SKM-1 (cell line): ENCODE measurements around the gene NELFB.

ENCODE experiments used
- DNase-seq: peaks from one replicate; lab custom pipeline; 2025; ENCODE audit not compliant: unreplicated experiment; lab: John Stamatoyannopoulos, UW

Gene NELFB

DNA sequence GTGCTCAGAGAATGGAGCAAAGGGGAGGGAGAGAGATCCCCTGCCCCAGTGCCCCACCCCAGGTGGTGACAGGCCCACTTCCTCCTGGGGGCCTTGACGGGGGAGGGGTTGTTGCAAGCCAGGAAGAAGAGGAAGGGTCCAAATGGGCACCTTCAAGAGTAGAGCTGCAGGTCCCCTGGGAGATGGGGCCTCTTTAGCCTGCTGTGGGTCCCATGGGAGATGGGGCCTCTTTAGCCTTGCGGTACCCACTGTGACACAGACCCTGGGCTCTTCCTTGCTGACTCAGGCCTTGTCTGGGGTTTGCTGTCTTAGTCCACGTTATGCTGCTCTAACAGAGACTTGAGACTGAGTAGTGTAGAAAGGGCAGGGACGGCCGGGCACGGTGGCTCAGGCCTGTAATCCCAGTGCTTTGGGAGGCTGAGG, 12.8 kb downstream of the NELFB start:
- no peak for DNase-seq

DNA sequence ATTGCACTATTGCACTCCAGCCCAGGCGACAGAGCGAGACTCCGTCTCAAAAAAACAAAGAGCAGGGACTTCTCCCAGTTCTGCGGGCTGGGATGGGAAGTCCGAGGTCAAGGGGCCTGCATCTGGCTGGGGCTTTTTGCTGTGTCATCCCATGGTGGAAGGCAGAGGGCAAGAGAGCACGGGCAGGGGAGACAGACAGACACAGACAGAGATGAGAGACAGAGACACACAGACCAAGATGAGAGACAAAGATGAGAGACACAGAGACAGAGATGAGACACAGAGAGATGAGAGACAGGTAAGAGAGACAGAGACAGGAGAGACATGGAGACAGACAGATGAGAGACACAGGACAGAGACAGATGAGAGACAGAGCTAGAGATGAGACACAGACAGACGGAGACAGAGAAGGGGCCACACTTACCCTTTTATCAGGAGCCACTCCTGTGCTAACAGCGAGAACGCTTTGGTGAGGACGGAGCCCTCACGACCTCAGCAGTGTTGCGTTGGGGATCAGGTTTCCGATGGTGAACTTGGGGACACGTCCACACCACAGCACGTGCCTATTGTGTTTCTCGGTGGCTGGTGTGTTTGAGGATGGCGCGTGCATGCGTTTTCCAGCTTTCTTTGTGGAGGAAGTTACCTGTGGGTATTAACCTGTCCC, 13.5 kb downstream of the NELFB start:
- DNase-seq = no peak

DNA sequence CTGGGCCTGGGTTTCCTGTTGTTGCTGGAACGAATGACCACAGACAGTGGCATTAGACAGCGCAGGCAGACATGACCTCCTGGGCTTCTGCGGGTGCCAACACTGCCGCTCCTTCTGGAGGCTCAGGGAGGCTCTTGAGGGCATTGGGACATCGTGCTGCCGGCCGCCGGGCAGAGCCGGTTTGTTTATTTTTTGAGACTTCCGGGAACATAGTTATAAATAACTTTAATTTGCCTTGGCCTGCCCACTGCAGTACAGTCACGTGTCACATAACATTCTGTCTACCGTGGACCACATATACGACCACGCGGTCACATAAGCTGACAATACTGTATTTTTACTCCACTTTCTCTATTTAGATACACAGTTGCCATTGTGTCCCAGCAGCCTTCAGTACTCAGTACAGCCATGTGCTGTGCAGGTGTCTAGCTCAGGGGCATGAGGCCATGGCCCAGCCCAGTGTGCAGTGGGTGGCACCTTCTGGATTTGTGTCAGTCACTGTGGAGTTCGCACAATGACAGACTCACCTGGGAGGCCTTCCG, 14.2 kb downstream of the NELFB start:
- no peak for DNase-seq

DNA sequence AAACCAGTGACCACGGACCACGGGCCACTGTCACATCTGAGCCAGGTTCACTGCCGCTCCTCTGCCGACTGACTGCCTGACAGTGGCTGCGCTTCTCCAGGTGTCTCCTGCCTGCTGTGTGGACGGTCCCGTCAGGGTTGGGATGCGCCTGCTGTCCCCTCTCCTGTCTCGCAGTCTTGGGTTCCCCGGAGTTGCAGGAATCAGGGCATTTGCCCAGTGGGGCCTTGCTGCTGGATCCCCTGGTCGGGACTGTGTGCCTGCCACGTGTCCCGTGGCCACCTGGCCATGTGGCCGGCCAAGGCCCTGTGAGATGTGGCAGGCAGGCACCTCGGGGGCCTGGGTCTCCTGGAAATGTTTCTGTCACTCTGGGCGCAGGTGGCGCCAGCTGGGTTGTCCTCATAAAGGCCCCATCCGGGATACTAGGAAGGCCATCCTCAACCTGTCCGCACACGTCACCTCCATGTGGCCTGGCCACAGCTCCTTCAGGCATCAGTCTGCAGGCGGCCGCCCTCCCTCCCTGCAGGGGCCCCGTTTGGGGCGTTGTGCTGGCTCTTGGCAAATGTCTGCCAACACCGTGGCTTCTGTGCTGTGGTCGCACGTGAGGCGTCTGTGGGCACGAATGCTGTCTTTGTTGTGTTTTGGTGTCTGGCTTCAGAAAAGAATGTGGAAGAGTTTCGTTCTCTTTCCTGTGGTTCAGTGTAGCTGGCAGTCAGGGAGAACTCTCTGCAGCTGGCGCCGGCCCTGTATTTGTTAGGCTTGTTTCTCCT, 16.0 kb downstream of the NELFB start:
- DNase-seq = no peak

DNA sequence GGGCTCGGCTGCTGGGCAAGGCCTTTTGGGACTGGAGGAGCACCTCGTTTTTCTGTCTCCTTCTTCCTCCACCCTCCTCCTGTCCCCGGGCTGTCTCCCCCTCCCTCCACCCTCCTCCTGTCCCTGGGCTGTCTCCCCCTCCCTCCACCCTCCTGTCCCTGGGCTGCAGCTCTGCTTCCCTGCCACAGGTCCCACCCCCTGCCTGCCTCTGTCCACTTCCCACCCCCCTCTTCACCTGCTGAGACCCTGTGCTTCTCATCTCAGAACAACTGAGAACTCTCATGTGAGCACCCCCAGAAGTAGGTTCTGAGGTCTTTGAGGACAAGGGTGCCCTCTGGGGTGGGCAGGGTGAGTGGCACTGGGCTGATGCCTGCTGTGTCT, 16.6 kb downstream of the NELFB start:
- DNase-seq = no peak

DNA sequence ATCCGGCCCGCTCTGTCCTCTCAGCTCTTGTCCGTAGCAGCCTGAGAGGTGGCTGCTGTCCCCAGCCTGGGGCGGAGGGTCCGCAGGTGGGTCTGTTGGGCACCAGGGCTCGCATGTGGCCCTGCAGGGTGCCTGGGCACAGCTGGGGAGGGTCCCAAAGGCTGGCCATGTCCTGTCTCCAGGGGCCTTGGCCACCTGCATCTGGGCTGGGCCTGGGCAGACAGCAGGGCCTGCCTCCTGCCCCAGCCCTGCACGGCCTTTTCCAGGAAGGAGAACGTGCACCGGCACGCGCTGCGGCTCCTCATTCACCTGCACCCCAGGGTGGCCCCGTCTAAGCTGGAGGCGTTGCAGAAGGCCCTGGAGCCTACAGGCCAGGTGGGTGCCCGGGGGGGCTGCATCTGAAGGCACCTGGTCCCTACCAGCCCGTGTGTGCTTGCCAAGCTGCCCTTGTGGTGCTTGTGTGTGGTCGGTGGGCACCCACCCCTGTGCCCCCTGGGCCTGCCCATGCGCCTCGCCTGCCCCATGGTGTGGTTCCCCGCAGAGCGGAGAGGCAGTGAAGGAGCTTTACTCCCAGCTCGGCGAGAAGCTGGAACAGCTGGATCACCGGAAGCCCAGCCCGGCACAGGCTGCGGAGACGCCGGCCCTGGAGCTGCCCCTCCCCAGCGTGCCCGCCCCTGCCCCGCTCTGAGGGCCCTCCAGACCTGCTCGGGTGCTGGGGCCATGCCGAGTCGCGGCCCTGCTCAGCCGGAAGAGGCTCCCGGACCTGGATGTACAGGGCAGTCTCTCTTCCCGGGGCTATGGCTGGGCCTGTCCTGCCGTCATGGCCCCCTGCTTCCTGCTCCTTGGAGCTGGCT, 17.3 kb downstream of the NELFB start:
- no peak for DNase-seq

DNA sequence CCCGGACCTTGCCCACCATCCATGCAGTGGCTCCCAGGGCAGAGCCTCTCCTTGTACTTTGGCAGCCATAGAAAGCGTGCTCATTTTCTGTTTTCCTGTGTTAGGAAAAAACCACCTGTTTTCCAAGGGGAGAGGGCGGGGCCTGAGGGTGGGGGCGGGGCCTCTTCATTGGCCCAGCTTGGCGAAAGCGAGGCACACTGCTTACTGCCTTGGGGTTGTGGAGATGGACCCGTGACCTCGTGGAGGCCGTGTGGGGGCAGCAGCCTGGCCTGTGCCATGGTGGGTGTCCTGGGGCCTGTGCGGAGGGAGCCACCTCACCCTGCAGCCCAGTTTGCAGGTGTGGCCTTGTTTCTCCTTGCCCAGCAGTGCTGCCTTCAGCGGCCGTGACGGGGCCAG, 18.0 kb downstream of the NELFB start:
- no peak for DNase-seq

DNA sequence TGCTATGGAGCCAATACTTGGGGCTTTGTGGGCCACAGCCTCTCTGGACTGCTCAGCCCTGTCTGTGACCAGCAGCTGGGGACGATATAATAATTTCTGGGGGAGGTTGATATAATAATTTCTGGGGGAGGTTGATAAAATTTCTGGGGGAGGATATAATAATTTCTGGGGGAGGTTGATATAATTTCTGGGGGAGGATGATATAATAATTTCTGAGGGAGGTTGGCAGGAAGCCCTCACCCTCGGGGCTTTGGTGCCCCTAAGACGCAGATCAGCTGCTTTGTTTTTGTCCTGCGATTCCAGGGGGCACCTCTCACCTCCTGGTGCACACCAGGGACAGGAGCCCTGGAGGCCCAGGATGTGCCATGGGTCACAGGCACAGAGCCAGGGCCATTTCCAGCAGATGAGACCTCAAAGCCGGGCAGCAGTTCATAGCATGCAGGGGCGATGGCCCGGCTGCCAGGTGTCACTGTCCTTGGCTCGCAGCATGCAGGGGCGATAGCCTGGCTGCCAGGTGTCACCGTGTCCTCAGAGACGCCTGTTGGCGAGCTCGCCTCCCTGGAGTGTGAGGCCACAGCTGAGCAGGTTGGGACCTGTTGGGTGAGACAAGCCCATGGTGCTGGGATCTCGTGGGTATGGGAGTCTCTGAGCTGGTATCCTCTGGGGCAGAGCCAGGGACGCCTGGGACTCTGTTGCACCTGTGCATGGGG, 18.6 kb downstream of the NELFB start:
- DNase-seq = no peak

DNA sequence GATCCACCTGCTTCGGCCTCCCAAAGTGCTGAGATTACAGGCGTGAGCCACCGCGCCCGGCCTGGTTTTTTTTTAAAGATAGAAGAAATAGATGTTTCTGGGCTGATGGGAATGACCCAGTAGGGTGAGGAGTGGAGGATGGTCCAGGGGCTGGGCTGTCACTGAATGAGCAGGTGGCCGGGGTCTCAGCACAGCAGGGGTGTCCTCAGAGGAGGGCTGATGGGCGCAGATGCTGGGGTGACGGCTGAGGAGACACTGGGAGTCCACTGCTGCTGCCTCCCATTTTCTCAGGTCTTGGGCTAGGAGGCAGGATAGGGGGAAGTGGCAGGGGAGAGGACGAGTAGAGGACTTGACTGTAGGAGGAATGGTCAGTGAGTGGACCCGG, 20.1 kb downstream of the NELFB start:
- no peak for DNase-seq

DNA sequence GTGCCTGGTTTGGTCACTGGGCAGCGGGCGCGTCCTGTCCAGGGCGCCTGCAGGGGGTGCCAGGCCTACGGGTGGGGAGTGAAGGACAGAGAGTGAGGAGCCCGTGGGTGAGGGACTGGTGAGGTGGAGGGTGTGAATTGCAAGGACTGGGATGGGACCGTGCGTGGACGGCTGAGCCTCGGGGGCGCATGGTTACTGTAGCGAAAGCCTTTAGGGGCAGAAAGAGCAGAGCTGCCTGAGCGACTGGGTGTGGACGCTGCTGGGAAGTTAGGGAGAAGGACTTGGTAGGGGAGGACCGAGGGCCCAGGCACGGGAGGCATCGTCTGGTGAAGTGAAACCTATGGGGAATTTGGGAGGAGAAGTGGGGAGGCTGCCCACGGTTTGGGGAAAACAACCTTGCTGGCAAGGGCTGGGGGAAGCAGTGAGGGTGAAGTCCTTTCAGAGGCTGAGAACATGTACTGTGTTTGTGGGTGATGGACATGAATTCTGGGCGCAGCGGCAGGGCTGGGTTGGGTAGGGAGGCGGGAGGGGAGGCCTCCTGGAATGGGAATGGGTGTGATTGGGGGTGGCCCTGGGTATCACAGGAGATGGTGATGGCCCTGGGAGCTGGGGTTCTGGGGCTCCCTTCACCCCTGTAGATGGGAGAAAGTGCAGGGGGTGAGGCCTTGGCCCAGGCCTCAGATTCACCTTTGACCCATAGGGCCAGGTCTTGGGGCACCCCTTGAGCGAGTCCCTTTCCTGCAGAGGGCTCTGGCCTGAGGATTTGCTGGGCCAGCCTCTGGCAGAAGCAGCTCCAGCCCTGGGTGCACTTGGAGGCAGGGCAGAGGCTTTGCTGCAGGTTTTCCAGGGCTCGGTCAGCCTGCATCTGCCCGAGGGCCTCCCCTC, 20.7 kb downstream of the NELFB start:
- no peak for DNase-seq

DNA sequence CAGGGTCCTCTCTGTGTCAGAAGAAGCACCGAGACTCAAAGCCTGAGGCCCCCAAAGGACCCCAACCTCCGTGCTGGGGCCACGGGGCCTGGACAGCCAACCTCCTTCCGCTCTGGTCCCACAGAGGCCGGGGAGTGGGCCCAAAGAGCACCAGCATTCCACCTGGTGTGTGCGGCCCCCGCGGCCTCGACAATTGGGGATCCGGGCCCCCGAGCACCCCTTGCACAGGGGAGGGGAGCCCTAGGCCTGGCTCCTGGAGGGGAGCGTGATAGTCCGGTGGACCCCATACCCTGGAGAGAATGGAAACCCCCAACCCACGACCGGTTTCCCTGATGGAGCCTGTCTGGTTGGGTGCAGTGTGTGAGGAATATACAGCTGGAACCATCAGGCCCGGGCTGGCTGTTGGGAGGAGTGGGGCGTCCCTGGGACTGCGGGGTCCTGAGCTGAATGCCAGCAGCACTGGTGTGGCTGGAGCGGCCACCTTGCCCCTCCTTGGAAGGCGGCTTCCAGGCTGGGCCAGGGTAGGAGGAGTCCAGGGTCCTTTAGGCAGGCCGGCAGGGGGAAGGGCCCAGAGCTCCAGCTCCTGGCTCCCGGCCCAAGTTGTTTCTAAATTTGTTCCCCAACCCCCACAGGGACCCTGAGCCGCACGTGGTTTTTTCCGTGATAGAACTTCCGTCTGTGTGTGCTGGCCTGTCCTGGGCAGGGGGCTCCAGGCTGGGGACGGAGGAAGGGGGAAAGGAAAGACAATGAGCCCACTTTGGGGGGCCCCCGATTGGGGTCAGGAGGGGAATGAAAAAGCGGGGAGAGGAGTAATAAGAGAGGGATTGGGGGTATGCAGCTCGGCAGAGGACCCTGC, 21.6 kb downstream of the NELFB start:
- peak; percentile 77 for DNase-seq

DNA sequence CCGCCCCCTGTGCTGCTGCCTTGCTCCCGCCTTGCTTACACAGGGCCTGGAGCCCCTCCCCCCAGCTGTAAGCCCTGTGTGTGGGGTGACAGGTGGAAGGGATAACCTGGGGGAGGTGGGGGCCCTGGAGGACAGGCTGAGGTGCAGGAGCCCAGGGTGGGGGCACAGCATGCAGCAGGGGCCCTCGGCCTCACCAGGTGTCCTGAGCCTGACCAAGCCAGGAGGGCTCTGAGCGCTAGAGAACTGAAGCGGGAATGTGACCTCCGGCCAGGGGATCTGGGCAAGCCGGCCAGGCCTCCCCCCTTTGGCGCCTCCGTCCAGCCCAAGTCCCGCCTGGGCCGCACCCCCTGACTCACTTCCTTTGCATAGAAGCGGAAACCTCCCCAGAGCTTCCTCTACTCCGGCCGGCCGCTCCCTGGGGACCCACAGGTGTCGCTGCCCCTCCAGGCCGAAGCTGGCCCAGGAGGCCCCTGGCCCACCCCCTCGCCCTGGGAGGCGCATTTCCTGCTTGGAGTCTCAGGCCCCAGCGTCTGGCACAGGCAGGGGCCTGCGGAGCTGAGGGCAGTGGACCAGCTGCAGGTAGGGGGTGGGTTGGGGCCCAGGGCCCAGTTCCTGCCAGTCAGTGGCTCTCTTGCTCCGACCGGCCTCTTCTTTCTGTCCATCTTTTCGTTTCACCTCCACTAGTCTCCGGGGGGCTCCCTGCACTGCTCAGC, 22.4 kb downstream of the NELFB start, which contains the start of gene TOR4A:
TSS of gene TOR4A (plus strand) at position 398 of the 713 bp plus-strand sequence. CDS start 964 bp downstream, outside the sequence.
- DNase-seq = peak; percentile 85

DNA sequence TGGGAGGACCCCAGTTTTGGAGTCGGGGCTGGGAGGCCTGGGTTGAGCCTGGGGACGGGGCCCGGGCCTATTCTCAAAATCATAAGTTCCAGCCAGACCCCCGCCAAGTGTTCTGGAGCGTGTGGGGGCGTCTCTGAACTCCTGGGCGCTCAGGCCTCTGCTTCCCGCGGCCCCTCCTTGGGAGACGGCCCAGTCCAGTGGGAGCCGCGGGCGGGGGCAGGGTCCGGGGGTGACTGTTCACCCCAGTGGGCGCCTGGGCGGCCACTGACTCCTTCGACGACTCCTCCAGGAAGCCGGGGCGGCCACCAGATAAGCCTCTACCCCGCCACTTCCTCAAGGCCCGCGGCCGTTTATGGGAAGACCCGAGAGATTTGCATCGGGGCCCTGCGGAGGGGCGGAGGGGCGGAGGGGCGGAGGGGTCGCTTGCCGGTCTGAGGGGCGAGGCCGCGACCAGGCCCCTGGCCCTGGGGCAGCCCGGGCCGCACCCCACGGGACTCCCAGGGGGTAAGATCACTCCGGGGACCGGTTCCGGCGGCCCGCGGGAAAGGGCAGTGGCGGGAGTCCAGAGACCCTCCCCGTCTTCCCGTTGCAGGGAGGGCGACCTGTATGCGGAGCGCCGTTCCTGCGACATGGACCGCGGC, 23.1 kb downstream of the NELFB start:
- no peak for DNase-seq

DNA sequence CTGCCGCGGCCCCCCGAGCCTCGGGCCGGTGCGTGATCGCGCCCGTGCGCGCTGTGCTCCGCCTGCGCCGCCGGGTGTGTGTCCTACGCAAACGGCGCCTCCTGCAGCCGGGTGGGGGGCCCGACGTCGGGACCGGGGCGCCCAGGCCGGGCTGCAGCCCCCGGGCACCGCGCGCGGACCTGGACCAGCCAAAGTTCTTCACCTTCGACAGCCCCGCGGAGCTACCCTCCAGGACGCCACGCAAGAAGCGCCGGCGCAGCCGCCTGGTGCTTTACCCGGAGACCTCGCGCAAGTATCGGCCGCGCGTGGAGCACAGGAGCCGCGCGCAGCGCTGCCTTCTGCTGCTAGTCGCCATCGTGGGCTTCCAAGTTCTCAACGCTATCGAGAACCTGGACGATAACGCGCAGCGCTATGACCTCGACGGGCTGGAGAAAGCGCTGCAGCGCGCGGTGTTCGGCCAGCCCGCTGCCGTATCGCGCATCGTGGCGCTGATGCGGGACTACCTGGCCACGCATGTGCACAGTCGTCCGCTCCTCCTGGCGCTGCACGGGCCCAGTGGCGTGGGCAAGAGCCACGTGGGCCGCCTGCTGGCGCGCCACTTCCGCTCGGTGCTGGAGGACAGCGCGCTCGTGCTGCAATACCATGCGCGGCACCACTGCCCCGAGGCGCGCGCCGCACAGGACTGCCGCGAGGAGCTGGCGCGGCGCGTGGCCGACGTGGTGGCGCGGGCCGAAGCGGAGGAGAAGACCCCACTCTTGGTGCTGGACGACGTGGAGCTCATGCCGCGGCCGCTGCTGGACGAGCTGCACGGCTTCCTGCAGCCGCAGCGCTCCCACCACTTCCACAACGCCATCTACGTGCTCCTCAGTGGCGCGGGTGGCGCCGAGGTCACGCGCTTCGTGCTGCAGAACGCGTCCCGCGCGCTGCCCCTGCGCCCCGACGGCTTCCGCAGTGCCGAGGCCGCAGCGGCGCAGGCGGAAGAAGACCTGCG, 23.9 kb downstream of the NELFB start:
- DNase-seq = no peak

DNA sequence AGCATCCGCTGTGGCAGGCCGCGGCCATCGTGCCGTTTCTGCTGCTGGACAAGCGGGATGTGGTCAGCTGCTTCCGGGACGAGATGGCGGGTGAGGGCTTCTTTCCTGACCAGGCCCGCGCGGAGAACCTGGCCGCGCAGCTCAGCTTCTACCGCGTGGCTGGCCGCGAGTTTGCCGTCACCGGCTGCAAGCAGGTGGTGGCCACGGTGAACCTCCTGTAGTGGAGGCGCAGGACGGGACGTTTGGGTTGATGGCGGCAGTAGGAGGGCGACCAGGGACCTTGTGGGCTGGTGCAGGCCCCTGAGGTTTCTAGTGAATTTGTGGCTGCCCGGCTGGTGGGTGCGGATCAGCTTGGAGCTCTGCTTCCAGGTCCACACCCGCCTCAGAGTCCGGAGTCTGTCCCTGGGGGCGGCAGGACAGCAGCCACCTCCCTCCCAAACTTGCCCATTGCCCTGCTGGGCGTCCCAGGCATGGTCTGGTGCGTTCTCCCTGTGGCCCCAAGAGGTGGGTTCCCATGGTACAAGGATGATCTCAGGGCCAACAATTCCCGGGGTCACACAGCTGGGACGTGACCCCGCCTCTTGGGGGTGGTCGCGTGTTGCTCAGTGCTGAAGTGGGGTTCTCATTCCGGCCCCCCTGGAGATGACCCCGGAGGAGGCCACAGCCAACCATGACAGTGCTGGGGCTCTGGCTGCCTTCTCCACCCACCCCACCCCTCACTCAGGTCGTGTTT, 24.8 kb downstream of the NELFB start:
- no peak for DNase-seq
